ENCODE data around the gene LITAFD. TPM values are rescaled to one million over a fixed set of nuclear protein-coding genes. Genes with fewer than 3 reads are reported as not detected.
"Not testable (repeated sequence)": the region's sequence is repeated elsewhere in the genome, so short reads cannot be mapped to it uniquely, and the experiment has no call there.

The LITAFD gene
- polyA plus RNA-seq (not detected in 2 replicates), polyA minus RNA-seq (not detected in 2 replicates)

DNA sequence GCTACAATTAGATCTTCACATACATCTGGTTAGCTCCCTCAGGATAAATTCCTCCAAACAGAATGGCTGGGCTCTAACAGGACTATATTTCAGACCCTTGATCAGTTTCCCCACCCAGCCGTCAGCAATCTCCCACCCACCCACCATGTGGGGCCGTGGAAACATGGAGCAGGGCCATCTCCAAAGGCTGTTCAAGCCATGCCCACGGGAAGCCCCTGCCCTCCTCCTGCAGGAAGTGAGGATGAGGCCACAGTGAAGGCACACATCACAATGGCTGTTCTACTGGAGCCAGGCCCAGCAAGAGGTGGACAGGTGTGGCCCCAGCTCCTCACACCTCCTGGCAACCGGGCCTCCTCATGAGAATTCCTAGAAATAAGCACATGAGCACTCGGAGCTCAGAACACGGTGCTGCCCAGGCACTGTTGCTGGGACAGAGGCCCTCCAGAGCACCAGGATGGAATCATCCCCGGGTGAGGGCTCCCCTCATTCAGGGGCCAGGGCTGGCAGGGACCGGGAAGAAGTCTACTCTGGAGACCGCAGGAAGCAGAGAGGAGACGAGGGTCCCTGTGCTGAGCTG, at the start of gene LITAFD:
LITAFD (plus strand) TSS at position 311 of the 577 bp plus-strand sequence. CDS start 2,005 bp downstream, outside the sequence.
- no peak within 1 kb of the TSS for H2AFZ ChIP-seq (ENCODE audit: low read depth, low read length)
- H3K27ac ChIP-seq (ENCODE audit: low read length), result no peak within 1 kb of the TSS
- no peak within 1 kb of the TSS for H3K9ac ChIP-seq (ENCODE audit: low read length)
- no peaks in the 10 kb centered on the region for H3K27me3 ChIP-seq (ENCODE audit: insufficient read depth, low read depth, low read length)
- no peaks in the 10 kb centered on the region for H4K20me1 ChIP-seq (ENCODE audit: insufficient read depth)
- no peaks in the 10 kb centered on the region for H3K36me3 ChIP-seq (ENCODE audit: insufficient read depth, low read length)
- no peaks in the 10 kb centered on the region for H3K79me2 ChIP-seq (replicated peaks; ENCODE audit: insufficient read depth, low read length)
- TF ChIP-seq EP300 (conservative IDR thresholded peaks at IDR 0.05; ENCODE audit: poor library complexity, severe bottlenecking) (no peak), TAF1 (IDR thresholded peaks at IDR 0.05; ENCODE audit: low read depth) (no peak), EZH2 (IDR thresholded peaks at IDR 0.05; ENCODE audit: borderline replicate concordance, insufficient read depth, low read length, poor library complexity, severe bottlenecking) (no peak), MXI1 (conservative IDR thresholded peaks at IDR 0.05; ENCODE audit: poor library complexity, severe bottlenecking) (no peak), POLR2AphosphoS5 (IDR thresholded peaks at IDR 0.05) (no peak), SMC3 (conservative IDR thresholded peaks at IDR 0.05; ENCODE audit: poor library complexity) (no peak), RAD21 (conservative IDR thresholded peaks at IDR 0.05) (no peak)
- TF ChIP-seq, protein P1, sequence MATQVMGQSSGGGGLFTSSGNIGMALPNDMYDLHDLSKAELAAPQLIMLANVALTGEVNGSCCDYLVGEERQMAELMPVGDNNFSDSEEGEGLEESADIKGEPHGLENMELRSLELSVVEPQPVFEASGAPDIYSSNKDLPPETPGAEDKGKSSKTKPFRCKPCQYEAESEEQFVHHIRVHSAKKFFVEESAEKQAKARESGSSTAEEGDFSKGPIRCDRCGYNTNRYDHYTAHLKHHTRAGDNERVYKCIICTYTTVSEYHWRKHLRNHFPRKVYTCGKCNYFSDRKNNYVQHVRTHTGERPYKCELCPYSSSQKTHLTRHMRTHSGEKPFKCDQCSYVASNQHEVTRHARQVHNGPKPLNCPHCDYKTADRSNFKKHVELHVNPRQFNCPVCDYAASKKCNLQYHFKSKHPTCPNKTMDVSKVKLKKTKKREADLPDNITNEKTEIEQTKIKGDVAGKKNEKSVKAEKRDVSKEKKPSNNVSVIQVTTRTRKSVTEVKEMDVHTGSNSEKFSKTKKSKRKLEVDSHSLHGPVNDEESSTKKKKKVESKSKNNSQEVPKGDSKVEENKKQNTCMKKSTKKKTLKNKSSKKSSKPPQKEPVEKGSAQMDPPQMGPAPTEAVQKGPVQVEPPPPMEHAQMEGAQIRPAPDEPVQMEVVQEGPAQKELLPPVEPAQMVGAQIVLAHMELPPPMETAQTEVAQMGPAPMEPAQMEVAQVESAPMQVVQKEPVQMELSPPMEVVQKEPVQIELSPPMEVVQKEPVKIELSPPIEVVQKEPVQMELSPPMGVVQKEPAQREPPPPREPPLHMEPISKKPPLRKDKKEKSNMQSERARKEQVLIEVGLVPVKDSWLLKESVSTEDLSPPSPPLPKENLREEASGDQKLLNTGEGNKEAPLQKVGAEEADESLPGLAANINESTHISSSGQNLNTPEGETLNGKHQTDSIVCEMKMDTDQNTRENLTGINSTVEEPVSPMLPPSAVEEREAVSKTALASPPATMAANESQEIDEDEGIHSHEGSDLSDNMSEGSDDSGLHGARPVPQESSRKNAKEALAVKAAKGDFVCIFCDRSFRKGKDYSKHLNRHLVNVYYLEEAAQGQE (IDR thresholded peaks at IDR 0.05; ENCODE audit: borderline replicate concordance), result no peak
- TF ChIP-seq, protein P2, sequence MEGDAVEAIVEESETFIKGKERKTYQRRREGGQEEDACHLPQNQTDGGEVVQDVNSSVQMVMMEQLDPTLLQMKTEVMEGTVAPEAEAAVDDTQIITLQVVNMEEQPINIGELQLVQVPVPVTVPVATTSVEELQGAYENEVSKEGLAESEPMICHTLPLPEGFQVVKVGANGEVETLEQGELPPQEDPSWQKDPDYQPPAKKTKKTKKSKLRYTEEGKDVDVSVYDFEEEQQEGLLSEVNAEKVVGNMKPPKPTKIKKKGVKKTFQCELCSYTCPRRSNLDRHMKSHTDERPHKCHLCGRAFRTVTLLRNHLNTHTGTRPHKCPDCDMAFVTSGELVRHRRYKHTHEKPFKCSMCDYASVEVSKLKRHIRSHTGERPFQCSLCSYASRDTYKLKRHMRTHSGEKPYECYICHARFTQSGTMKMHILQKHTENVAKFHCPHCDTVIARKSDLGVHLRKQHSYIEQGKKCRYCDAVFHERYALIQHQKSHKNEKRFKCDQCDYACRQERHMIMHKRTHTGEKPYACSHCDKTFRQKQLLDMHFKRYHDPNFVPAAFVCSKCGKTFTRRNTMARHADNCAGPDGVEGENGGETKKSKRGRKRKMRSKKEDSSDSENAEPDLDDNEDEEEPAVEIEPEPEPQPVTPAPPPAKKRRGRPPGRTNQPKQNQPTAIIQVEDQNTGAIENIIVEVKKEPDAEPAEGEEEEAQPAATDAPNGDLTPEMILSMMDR (IDR thresholded peaks at IDR 0.05; ENCODE audit: poor library complexity, severe bottlenecking), result no peak
- no peak within 1 kb of the TSS for H3K4me3 ChIP-seq (ENCODE audit: low read length)
- H3K4me2 ChIP-seq (ENCODE audit: low read length), result no peak within 1 kb of the TSS
- H3K9me3 ChIP-seq (ENCODE audit: low read length), result no peaks in the 10 kb centered on the region
- no peaks in the 10 kb centered on the region for H3F3A ChIP-seq (ENCODE audit: insufficient read depth, low read length, poor library complexity, severe bottlenecking)
- H3K9me2 ChIP-seq (ENCODE audit: insufficient read depth, low read length), result no peaks in the 10 kb centered on the region

DNA sequence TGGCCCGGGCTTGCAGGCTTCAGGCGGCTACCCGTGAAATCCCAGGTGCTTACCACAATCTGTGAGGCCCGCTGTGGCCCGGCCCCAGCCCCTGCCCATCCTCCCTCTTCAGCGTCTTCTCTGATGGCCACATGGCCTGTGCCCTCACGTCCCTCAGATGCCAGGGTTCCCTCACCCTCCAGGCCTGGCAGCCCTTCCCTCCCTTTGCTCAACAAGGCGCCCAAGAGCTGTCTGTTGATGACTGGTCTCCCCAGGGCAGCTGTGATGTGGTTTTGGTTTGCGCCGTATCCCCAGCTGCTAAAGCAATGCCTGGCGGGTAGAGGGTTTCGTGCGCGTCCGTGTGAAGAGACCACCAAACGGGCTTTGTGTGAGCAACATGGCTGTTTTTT, 49.4 kb upstream of the LITAFD start:
- H3K27me3 ChIP-seq (ENCODE audit: insufficient read depth, low read depth, low read length), result no peaks in the 10 kb centered on the region
- no peak overlapping the region for H3K4me3 ChIP-seq (ENCODE audit: low read length)
- H3K9me2 ChIP-seq (ENCODE audit: insufficient read depth, low read length), result no peaks in the 10 kb centered on the region
- no peak overlapping the region for H3K9ac ChIP-seq (ENCODE audit: low read length)
- TF ChIP-seq SMC3 (conservative IDR thresholded peaks at IDR 0.05; ENCODE audit: poor library complexity) (no peak), RAD21 (conservative IDR thresholded peaks at IDR 0.05) (no peak), MXI1 (conservative IDR thresholded peaks at IDR 0.05; ENCODE audit: poor library complexity, severe bottlenecking) (no peak), TAF1 (IDR thresholded peaks at IDR 0.05; ENCODE audit: low read depth) (no peak), EP300 (conservative IDR thresholded peaks at IDR 0.05; ENCODE audit: poor library complexity, severe bottlenecking) (no peak), POLR2AphosphoS5 (IDR thresholded peaks at IDR 0.05) (no peak), EZH2 (IDR thresholded peaks at IDR 0.05; ENCODE audit: borderline replicate concordance, insufficient read depth, low read length, poor library complexity, severe bottlenecking) (no peak)
- TF ChIP-seq, protein P1 (IDR thresholded peaks at IDR 0.05; ENCODE audit: borderline replicate concordance), result no peak
- TF ChIP-seq, protein P2 (IDR thresholded peaks at IDR 0.05; ENCODE audit: poor library complexity, severe bottlenecking), result no peak
- H4K20me1 ChIP-seq (ENCODE audit: insufficient read depth), result no peaks in the 10 kb centered on the region
- H3K27ac ChIP-seq (ENCODE audit: low read length), result peak overlapping the region; percentile 41
- no peaks in the 10 kb centered on the region for H3K36me3 ChIP-seq (ENCODE audit: insufficient read depth, low read length)
- H3K4me2 ChIP-seq (ENCODE audit: low read length), result no peak overlapping the region
- no peaks in the 10 kb centered on the region for H3K79me2 ChIP-seq (replicated peaks; ENCODE audit: insufficient read depth, low read length)
- no peak overlapping the region for H2AFZ ChIP-seq (ENCODE audit: low read depth, low read length)
- no peaks in the 10 kb centered on the region for H3F3A ChIP-seq (ENCODE audit: insufficient read depth, low read length, poor library complexity, severe bottlenecking)
- no peaks in the 10 kb centered on the region for H3K9me3 ChIP-seq (ENCODE audit: low read length)

DNA sequence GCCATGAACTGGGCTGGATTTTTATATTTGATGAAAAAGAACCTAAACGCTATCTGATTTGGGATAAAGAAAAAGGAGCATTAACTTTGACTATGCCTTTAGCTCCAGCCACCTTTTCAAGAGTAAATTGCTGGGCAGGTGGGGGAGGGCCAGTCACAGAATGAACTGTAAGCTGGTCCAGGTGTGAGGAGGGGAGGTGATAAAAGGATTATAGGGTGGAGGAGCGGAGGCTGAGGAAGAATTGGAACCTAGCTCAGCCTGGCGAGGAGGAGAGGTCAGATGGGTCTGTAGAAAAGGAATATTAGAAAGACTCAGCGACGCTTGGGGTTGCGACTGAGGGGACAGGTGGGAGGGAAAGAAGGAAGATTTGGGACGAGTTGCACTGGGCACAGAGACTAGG, 45.4 kb upstream of the LITAFD start:
- H3K79me2 ChIP-seq (replicated peaks; ENCODE audit: insufficient read depth, low read length); H4K20me1 ChIP-seq (ENCODE audit: insufficient read depth); H3K9me2 ChIP-seq (ENCODE audit: insufficient read depth, low read length); H2AFZ ChIP-seq (ENCODE audit: low read depth, low read length); H3K27ac ChIP-seq (ENCODE audit: low read length); H3K27me3 ChIP-seq (ENCODE audit: insufficient read depth, low read depth, low read length); H3K36me3 ChIP-seq (ENCODE audit: insufficient read depth, low read length); H3K9me3 ChIP-seq (ENCODE audit: low read length); H3F3A ChIP-seq (ENCODE audit: insufficient read depth, low read length, poor library complexity, severe bottlenecking); H3K4me2 ChIP-seq (ENCODE audit: low read length); H3K4me3 ChIP-seq (ENCODE audit: low read length); H3K9ac ChIP-seq (ENCODE audit: low read length): not testable (repeated sequence)
